Measurements from ENCODE around the gene IGSF9B. TPM values are rescaled to one million over a fixed set of nuclear protein-coding genes. Genes with fewer than 3 reads are reported as not detected.

The IGSF9B gene
- polyA plus RNA-seq, 1 experiment = 0.05 TPM

DNA sequence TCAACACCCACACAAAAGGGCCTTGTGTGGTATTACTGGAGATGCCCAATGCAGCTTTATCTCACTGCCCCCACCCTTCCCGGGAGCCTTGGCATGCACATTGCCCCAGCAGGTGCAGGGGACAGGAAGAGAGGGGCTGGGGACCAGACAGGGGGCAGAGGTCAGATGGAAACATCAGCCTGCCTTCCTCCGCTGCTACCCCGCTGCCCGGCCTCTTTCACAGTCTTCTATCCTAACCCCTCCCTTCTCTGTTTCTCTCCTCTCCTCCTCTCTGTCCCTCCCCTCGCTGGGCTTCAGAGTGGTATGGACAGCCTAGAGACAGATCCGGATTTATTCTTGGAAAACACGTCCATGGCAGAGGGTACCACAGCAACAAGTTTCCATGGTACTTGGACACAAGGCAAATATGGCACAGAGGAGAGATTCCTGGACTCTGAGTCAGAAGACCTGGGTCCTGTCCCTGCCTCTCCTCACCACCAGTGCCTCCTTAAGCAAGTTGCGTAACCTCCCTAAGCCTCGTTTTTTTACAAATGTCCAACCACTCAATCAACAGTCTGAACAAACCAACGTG, 8.3 kb upstream of the IGSF9B start:
- CTCF ChIA-PET = interaction anchor here (0.6 kb wide), 2 partner anchors 71 to 242 kb away, joined by 3 read pairs; no protein-coding TSS in a partner anchor

DNA sequence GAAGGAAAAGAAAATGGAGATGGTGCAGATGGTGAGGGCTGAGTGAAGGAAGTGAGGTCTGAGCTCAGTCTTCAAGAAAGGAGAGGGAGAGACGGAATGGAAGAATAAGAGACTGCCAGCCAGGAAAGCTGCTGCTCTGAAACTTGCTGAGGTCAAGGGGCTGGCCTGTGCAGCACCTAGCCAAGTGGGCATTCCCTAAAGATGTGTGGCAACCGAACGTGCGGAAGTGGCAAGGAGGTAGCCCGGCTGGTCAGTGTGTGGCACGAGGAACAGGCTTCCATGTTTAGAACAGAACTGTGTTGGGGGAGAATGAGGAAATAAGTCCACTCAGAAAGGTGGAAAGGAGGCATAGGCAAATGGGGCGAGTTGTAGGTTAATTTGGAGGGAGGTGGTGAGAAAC, 7.6 kb upstream of the IGSF9B start:
- Histone ChIP-seq H3K4me3 (ENCODE audit: low read depth, low read length) (no peak overlapping the region), H3K27me3 (ENCODE audit: control insufficient read depth, insufficient read depth, low read length) (no peaks in the 10 kb centered on the region), H3K36me3 (ENCODE audit: control insufficient read depth, insufficient read depth, low read length) (no peaks in the 10 kb centered on the region)
- DNase-seq (ENCODE audit: low read depth) = no peak
- TF ChIP-seq, protein P1, sequence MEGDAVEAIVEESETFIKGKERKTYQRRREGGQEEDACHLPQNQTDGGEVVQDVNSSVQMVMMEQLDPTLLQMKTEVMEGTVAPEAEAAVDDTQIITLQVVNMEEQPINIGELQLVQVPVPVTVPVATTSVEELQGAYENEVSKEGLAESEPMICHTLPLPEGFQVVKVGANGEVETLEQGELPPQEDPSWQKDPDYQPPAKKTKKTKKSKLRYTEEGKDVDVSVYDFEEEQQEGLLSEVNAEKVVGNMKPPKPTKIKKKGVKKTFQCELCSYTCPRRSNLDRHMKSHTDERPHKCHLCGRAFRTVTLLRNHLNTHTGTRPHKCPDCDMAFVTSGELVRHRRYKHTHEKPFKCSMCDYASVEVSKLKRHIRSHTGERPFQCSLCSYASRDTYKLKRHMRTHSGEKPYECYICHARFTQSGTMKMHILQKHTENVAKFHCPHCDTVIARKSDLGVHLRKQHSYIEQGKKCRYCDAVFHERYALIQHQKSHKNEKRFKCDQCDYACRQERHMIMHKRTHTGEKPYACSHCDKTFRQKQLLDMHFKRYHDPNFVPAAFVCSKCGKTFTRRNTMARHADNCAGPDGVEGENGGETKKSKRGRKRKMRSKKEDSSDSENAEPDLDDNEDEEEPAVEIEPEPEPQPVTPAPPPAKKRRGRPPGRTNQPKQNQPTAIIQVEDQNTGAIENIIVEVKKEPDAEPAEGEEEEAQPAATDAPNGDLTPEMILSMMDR (IDR thresholded peaks at IDR 0.05; ENCODE audit: insufficient read depth, low read depth, low read length) = no peak
- ChIA-PET POLR2A (no interaction called here), CTCF (interaction anchor here (0.6 kb wide), 1 partner anchor 243 kb away, joined by 3 read pairs; no protein-coding TSS in a partner anchor)

More for the DNA sequence above, 8.3 kb upstream of the IGSF9B start:
- no peak for DNase-seq (ENCODE audit: low read depth)
- TF ChIP-seq, protein P1 (IDR thresholded peaks at IDR 0.05; ENCODE audit: insufficient read depth, low read depth, low read length) = no peak
- H3K27me3 ChIP-seq (ENCODE audit: control insufficient read depth, insufficient read depth, low read length) = no peaks in the 10 kb centered on the region
- H3K4me3 ChIP-seq (ENCODE audit: low read depth, low read length) = no peak overlapping the region
- H3K36me3 ChIP-seq (ENCODE audit: control insufficient read depth, insufficient read depth, low read length) = no peaks in the 10 kb centered on the region
- POLR2A ChIA-PET = no interaction called here

DNA sequence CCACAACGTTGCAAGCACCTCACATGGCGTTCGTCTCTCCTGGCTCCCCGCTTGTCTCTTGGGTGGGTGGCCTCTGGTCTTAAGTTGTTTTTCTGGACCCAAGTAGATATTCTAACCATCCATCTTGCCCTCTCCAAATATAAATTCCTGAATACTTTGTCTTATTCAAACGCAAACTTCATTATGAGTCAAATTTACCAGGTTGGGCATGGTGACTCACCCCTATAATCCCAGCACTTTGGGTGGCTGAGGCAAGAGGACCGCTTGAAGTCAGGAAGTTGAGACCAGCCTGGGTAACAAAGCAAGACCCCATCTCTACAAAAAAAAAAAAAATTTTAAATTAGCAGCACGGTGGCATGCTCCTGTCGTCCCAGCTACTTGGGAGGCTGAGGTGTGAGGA, 5.1 kb upstream of the IGSF9B start:
- POLR2A ChIA-PET = no interaction called here
- DNase-seq (ENCODE audit: low read depth) = no peak
- no peak overlapping the region for H3K4me3 ChIP-seq (ENCODE audit: low read depth, low read length)
- CTCF ChIA-PET = interaction anchor here (0.5 kb wide), 1 partner anchor 89 kb away, joined by 4 read pairs; no protein-coding TSS in a partner anchor
- no peaks in the 10 kb centered on the region for H3K36me3 ChIP-seq (ENCODE audit: control insufficient read depth, insufficient read depth, low read length)
- TF ChIP-seq, protein P1 (IDR thresholded peaks at IDR 0.05; ENCODE audit: insufficient read depth, low read depth, low read length) = no peak
- no peaks in the 10 kb centered on the region for H3K27me3 ChIP-seq (ENCODE audit: control insufficient read depth, insufficient read depth, low read length)

DNA sequence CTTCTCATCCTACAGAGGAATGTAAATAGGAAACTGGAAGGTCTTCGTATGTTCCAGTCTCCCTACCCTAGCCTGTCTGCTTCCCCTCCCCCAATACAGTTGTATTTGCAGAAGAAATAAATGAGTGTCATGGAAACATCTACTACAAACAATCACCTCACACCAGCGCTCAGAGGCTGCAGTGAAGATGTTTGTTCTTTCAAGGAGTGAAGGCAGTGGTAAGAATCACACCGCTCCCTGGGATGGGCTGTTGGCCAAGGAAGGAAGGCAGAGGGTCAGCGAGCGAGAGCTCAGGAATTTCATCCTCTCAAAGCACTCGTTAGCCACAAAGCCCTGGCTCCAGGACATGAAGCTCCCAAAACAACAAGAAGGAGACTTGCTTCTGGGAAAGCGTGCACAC, 1.1 kb upstream of the IGSF9B start:
- peaks cover 28% of the 10 kb centered on the region for H3K27me3 ChIP-seq (ENCODE audit: control insufficient read depth, insufficient read depth, low read length)
- H3K4me3 ChIP-seq (ENCODE audit: low read depth, low read length) = no peak overlapping the region
- CTCF ChIA-PET = interaction anchor here (1.0 to 1.4 kb wide), 2 partner anchors 9 to 11 kb away, joined by 3 to 4 read pairs; no protein-coding TSS in a partner anchor
- DNase-seq (ENCODE audit: low read depth) = no peak
- TF ChIP-seq, protein P1 (IDR thresholded peaks at IDR 0.05; ENCODE audit: insufficient read depth, low read depth, low read length) = no peak
- H3K36me3 ChIP-seq (ENCODE audit: control insufficient read depth, insufficient read depth, low read length) = no peaks in the 10 kb centered on the region
- POLR2A ChIA-PET = no interaction called here

DNA sequence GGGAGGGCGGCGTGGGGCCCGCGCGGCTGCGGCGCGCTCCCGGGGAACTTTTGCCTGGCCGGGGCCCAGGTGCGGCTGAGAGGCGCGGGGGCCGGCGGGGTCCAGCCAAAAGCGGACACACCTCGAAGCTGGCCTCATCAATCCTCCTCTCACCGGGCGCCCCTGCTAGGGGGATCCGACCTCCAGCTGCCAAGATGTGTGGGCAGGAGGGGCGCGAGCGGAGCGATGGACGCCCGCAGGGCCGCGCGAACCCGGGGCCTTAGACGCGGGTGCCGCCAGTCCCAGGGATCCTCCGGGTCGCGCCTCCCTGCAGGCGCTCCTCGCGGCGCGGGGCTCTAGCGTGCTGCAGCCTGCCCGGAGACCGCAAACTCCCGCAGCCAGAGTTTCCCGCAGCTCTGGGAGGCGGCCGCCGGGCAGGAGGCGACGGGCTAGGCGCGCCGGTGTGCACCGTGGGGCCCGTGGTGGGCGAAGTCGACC, 785 bp downstream of the IGSF9B start:
- no peak for DNase-seq (ENCODE audit: low read depth)
- H3K36me3 ChIP-seq (ENCODE audit: control insufficient read depth, insufficient read depth, low read length) = no peaks in the 10 kb centered on the region
- H3K27me3 ChIP-seq (ENCODE audit: control insufficient read depth, insufficient read depth, low read length) = peaks cover 33% of the 10 kb centered on the region
- H3K4me3 ChIP-seq (ENCODE audit: low read depth, low read length) = no peak overlapping the region
- TF ChIP-seq, protein P1 (IDR thresholded peaks at IDR 0.05; ENCODE audit: insufficient read depth, low read depth, low read length) = no peak
- CTCF ChIA-PET = no interaction called here
- POLR2A ChIA-PET = no interaction called here

All from BJ (cell line).